Smooth muscle cell of the brain vasculature (primary cell): ENCODE results near the gene NACC1.
"Not testable (repeated sequence)": the region's sequence is repeated elsewhere in the genome, so short reads cannot be mapped to it uniquely, and the experiment has no call there.

Experiments used
- DNase-seq: peaks from one replicate; pipeline ENCODE4 v3.0.0-alpha.2; 2012; ENCODE audit warnings: low read depth, low spot score

NACC1 gene

GRCh38 chr19:13146763-13147563 lies 28.9 kb downstream of the NACC1 start:
- DNase-seq = no peak

- not testable (repeated sequence) for DNase-seq
Observed at GRCh38 chr19:13149173-13149627, 31.1 kb downstream of the NACC1 start.

- DNase-seq = no peak
Observed at GRCh38 chr19:13149628-13150186, 31.6 kb downstream of the NACC1 start.

GRCh38 chr19:13150187-13150930 lies 32.3 kb downstream of the NACC1 start, which contains the start of the genes IER2 and STX10:
TSS of gene IER2 (plus strand) at chr19:13150411. CDS start at chr19:13153187, 2,776 bp downstream.
TSS of gene STX10 (minus strand) at chr19:13150375. CDS start at chr19:13150173, 202 bp downstream.
- DNase-seq = no peak

GRCh38 chr19:13150931-13151604 lies 33.0 kb downstream of the NACC1 start:
- no peak for DNase-seq

GRCh38 chr19:13151605-13152355 lies 33.7 kb downstream of the NACC1 start:
- DNase-seq = peak; percentile 93

GRCh38 chr19:13152356-13152973 lies 34.4 kb downstream of the NACC1 start:
- DNase-seq = no peak

- DNase-seq = no peak
Observed at GRCh38 chr19:13152974-13153568, 35.0 kb downstream of the NACC1 start.

- DNase-seq = no peak
Observed at GRCh38 chr19:13153569-13154240, 35.6 kb downstream of the NACC1 start.

- DNase-seq = no peak
Observed at GRCh38 chr19:13154241-13154778, 36.2 kb downstream of the NACC1 start.

GRCh38 chr19:13154911-13155471 lies 36.9 kb downstream of the NACC1 start:
- no peak for DNase-seq

GRCh38 chr19:13155472-13156359 lies 37.7 kb downstream of the NACC1 start:
- no peak for DNase-seq

GRCh38 chr19:13159713-13160112 lies 41.6 kb downstream of the NACC1 start:
- no peak for DNase-seq

GRCh38 chr19:13160557-13160956 lies 42.5 kb downstream of the NACC1 start:
- no peak for DNase-seq

- peak; percentile 90 for DNase-seq
Observed at GRCh38 chr19:13162724-13163608, 44.9 kb downstream of the NACC1 start.

GRCh38 chr19:13163609-13164342 lies 45.7 kb downstream of the NACC1 start:
- no peak for DNase-seq
